Activated T-helper 2 cell treated with anti-CD3 and anti-CD28 coated beads, Interferon-gamma antibody, Interleukin-2, Interleukin-4, amounts not matched to agents 10 μg/mL and 5 μg/mL and 100 μg/mL, durations not matched to agents 14 hours and 24 hours and 36 hours (primary cell): ENCODE measurements around the gene FCGR2B. TPM values are rescaled to one million over a fixed set of nuclear protein-coding genes. Genes with fewer than 3 reads are reported as not detected.
A peak's percentile ranks its signal among the peaks of the same experiment; 100 is the strongest.
"Not testable (repeated sequence)": the region's sequence is repeated elsewhere in the genome, so short reads cannot be mapped to it uniquely, and the experiment has no call there.

Experiments
- DNase-seq: peaks from one replicate; pipeline ENCODE4 v3.0.0; 2021; ENCODE audit warnings: low spot score
- H3K27ac Mint-ChIP-seq: one replicate; pipeline ENCODE4 v1.8.0; 2021; ENCODE audit warnings: mixed read lengths
- H3K27me3 Mint-ChIP-seq: one replicate; pipeline ENCODE4 v1.8.0; 2021; ENCODE audit warnings: low read depth, mixed read lengths
- H3K36me3 Mint-ChIP-seq: one replicate; pipeline ENCODE4 v1.8.0; 2021; ENCODE audit warnings: low read depth, mixed read lengths
- H3K4me1 Mint-ChIP-seq: one replicate; pipeline ENCODE4 v1.8.0; 2021; ENCODE audit warnings: low read depth, mixed read lengths
- H3K4me3 Mint-ChIP-seq: one replicate; pipeline ENCODE4 v1.8.0; 2021; ENCODE audit warnings: low read depth, mild to moderate bottlenecking, moderate library complexity, mixed read lengths
- H3K9me3 Mint-ChIP-seq: one replicate; pipeline ENCODE4 v1.8.0; 2021; ENCODE audit warnings: mixed read lengths
- intact Hi-C: fragments of 100-400 bp; cut with micrococcal nuclease; formaldehyde crosslinking; loops from one replicate; pipeline ENCODE4 v1.15.1; 2023
- total RNA-seq: library from RNA; stranded (reverse); gene quantifications from 2 replicates; pipeline ENCODE4 v1.2.3, GENCODE V29; 2022

The FCGR2B gene
- total RNA-seq, 1 donor from 2014 or later, result not detected

GRCh38 chr1:161636189-161636782 lies 26.7 kb upstream of the FCGR2B start:
- H3K9me3 Mint-ChIP-seq, H3K27me3 Mint-ChIP-seq, DNase-seq, H3K36me3 Mint-ChIP-seq, H3K4me3 Mint-ChIP-seq, intact Hi-C loops: not testable (repeated sequence)
- H3K27ac Mint-ChIP-seq, result peak overlapping the region; percentile 84
- H3K4me1 Mint-ChIP-seq, result peaks cover 16% of the 10 kb centered on the region

GRCh38 chr1:161636976-161637375 lies 26.0 kb upstream of the FCGR2B start:
- intact Hi-C loops, H3K36me3 Mint-ChIP-seq, H3K4me3 Mint-ChIP-seq, H3K27me3 Mint-ChIP-seq, H3K9me3 Mint-ChIP-seq, DNase-seq: not testable (repeated sequence)
- peak overlapping the region; percentile 29 for H3K27ac Mint-ChIP-seq
- H3K4me1 Mint-ChIP-seq, result peaks cover 16% of the 10 kb centered on the region

GRCh38 chr1:161638251-161638993 lies 24.5 kb upstream of the FCGR2B start:
- intact Hi-C loops, H3K9me3 Mint-ChIP-seq, H3K27me3 Mint-ChIP-seq, H3K36me3 Mint-ChIP-seq, DNase-seq, H3K27ac Mint-ChIP-seq, H3K4me3 Mint-ChIP-seq: not testable (repeated sequence)
- peaks cover 24% of the 10 kb centered on the region for H3K4me1 Mint-ChIP-seq

- peaks cover 25% of the 10 kb centered on the region for H3K4me1 Mint-ChIP-seq
- H3K36me3 Mint-ChIP-seq, H3K27ac Mint-ChIP-seq, H3K4me3 Mint-ChIP-seq, DNase-seq, H3K9me3 Mint-ChIP-seq, H3K27me3 Mint-ChIP-seq, intact Hi-C loops: not testable (repeated sequence)
Observed at GRCh38 chr1:161639203-161639602, 23.7 kb upstream of the FCGR2B start.

GRCh38 chr1:161642697-161643096 lies 20.2 kb upstream of the FCGR2B start:
- not testable (repeated sequence) for DNase-seq, H3K27ac Mint-ChIP-seq, H3K4me3 Mint-ChIP-seq, H3K36me3 Mint-ChIP-seq, H3K9me3 Mint-ChIP-seq
- intact Hi-C loops, result loop anchor here (10.0 kb wide), 1 partner anchor 78 kb away; no protein-coding TSS in a partner anchor
- H3K27me3 Mint-ChIP-seq, result peaks cover 19% of the 10 kb centered on the region
- peaks cover 11% of the 10 kb centered on the region for H3K4me1 Mint-ChIP-seq

GRCh38 chr1:161643481-161644208 lies 19.3 kb upstream of the FCGR2B start:
- not testable (repeated sequence) for DNase-seq, H3K4me3 Mint-ChIP-seq, H3K36me3 Mint-ChIP-seq, H3K9me3 Mint-ChIP-seq, H3K27ac Mint-ChIP-seq
- Mint-ChIP-seq H3K4me1 (peaks cover 11% of the 10 kb centered on the region), H3K27me3 (peaks cover 23% of the 10 kb centered on the region)
- intact Hi-C loops, result loop anchor here (10.0 kb wide), 1 partner anchor 79 kb away; no protein-coding TSS in a partner anchor

- DNase-seq, H3K9me3 Mint-ChIP-seq, H3K27ac Mint-ChIP-seq, H3K4me3 Mint-ChIP-seq, H3K36me3 Mint-ChIP-seq: not testable (repeated sequence)
- intact Hi-C loops, result loop anchor here (5.0 to 10.0 kb wide), 2 partner anchors 80 to 97 kb away; no protein-coding TSS in a partner anchor
- Mint-ChIP-seq H3K27me3 (peaks cover 28% of the 10 kb centered on the region), H3K4me1 (peaks cover 11% of the 10 kb centered on the region)
Observed at GRCh38 chr1:161644855-161645254, 18.1 kb upstream of the FCGR2B start.

- H3K27ac Mint-ChIP-seq, DNase-seq, H3K36me3 Mint-ChIP-seq, H3K4me3 Mint-ChIP-seq, H3K4me1 Mint-ChIP-seq, H3K9me3 Mint-ChIP-seq: not testable (repeated sequence)
- peaks cover 36% of the 10 kb centered on the region for H3K27me3 Mint-ChIP-seq
- intact Hi-C loops, result loop anchor here (5.0 to 10.0 kb wide), 2 partner anchors 83 to 95 kb away; no protein-coding TSS in a partner anchor
Observed at GRCh38 chr1:161647507-161648360, 15.2 kb upstream of the FCGR2B start.

GRCh38 chr1:161653541-161653940 lies 9.4 kb upstream of the FCGR2B start:
- DNase-seq, H3K9me3 Mint-ChIP-seq, H3K4me1 Mint-ChIP-seq, H3K27ac Mint-ChIP-seq, H3K36me3 Mint-ChIP-seq, H3K4me3 Mint-ChIP-seq, intact Hi-C loops: not testable (repeated sequence)
- peaks cover 19% of the 10 kb centered on the region for H3K27me3 Mint-ChIP-seq

GRCh38 chr1:161653971-161654370 lies 9.0 kb upstream of the FCGR2B start:
- H3K4me1 Mint-ChIP-seq, intact Hi-C loops, H3K36me3 Mint-ChIP-seq, DNase-seq, H3K4me3 Mint-ChIP-seq, H3K27ac Mint-ChIP-seq, H3K9me3 Mint-ChIP-seq: not testable (repeated sequence)
- peaks cover 17% of the 10 kb centered on the region for H3K27me3 Mint-ChIP-seq

GRCh38 chr1:161658524-161658923 lies 4.4 kb upstream of the FCGR2B start:
- H3K27me3 Mint-ChIP-seq, H3K36me3 Mint-ChIP-seq, H3K9me3 Mint-ChIP-seq, H3K4me1 Mint-ChIP-seq, H3K4me3 Mint-ChIP-seq, H3K27ac Mint-ChIP-seq, intact Hi-C loops, DNase-seq: not testable (repeated sequence)

- H3K9me3 Mint-ChIP-seq, H3K27me3 Mint-ChIP-seq, H3K4me3 Mint-ChIP-seq, H3K27ac Mint-ChIP-seq, H3K4me1 Mint-ChIP-seq, H3K36me3 Mint-ChIP-seq, DNase-seq, intact Hi-C loops: not testable (repeated sequence)
Observed at GRCh38 chr1:161661660-161662311, 1.2 kb upstream of the FCGR2B start.
